Placental pericyte (primary cell): ENCODE data around the gene UBL4B. TPM values are rescaled to one million over a fixed set of nuclear protein-coding genes. Genes with fewer than 3 reads are reported as not detected.

Source experiments
- total RNA-seq: library from RNA; depleted of rRNA; stranded (reverse); fragments of >200 nt; gene quantifications from 2 replicates; pipeline ENCODE4 v1.2.3, GENCODE V29; 2012

The UBL4B gene
- total RNA-seq = not detected in 2 replicates

GRCh38 chr1:110112143-110112542 is at the start of gene UBL4B:
UBL4B (plus strand) TSS chr1:110112443; CDS start chr1:110112535, 92 bp downstream.

GRCh38 chr1:110070671-110071242 is 41.5 kb upstream of the UBL4B start, which contains the start of gene ALX3:
ALX3 (minus strand) TSS chr1:110070672; CDS start chr1:110070612, 60 bp downstream.

GRCh38 chr1:110150330-110151174 is 38.3 kb downstream of the UBL4B start, which contains the start of gene SLC6A17:
SLC6A17 (plus strand) TSS chr1:110150494; CDS start chr1:110166930, 16,436 bp downstream.

Other genes with a start within 250 kb of the UBL4B start
- gene CSF1, start 201.6 kb upstream of the UBL4B start, total RNA-seq = 28.8 and 148 TPM in 2 replicates
- gene AHCYL1, start 127.7 kb upstream of the UBL4B start, total RNA-seq = 67.3 and 70.9 TPM in 2 replicates
- 47.5 and 58.8 TPM in 2 replicates for gene STRIP1, start 77.8 kb upstream of the UBL4B start, total RNA-seq
- not detected in 2 replicates for gene ALX3, start 41.8 kb upstream of the UBL4B start, total RNA-seq
- 0.14 TPM in 1 of 2 replicates, not detected in the other for gene SLC6A17, start 38.1 kb downstream of the UBL4B start, total RNA-seq
- gene KCNC4, start 97.9 kb downstream of the UBL4B start, total RNA-seq = 0.44 and 1.3 TPM in 2 replicates
- 33.3 and 65.6 TPM in 2 replicates for gene RBM15, start 226.9 kb downstream of the UBL4B start, total RNA-seq